HG03575 (cell line): ENCODE data around the gene PGBD5.

Experiments used
- ATAC-seq: cut with Tn5 transposase; IDR thresholded peaks from one replicate; pipeline ENCODE4 v1.9.1; 2021; ENCODE audit not compliant: unreplicated experiment, insufficient number of reproducible peaks, low FRiP score; ENCODE audit errors: extremely low read depth

The PGBD5 gene

GRCh38 chr1:230279583-230279945, 146.6 kb downstream of the PGBD5 start:
- no peak for ATAC-seq

DNA sequence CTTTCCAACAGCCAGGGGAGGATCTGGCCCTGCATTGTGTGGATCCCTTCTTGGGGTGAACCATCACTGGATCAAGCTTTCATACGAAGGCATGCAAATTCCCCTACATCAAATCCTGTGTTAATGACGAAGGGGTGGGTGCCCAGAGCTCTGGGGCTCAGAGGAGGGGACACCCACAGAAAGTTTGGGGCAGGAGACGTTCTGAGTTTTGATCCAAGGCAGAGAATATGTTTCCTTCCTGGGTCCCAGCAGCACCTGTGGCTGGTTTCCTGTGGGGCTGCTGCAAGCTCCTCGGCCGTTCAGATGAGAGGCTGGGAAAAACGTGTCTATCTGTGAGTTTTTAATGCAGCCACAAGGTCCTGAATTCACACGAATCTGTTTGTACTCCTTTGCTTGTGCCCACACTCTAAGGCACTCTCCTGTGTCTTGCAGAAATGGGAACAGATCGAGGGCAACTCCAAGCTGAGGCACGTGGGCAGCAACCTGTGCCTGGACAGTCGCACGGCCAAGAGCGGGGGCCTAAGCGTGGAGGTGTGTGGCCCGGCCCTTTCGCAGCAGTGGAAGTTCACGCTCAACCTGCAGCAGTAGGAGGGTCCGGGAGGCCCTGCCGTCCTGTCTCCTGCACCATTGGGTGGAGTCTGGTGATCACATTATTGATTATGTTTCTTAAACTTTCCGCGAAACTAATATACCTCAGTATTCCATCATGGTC, 147.1 kb downstream of the PGBD5 start:
- no peak for ATAC-seq

GRCh38 chr1:230278376-230278775, 147.8 kb downstream of the PGBD5 start:
- no peak for ATAC-seq

DNA sequence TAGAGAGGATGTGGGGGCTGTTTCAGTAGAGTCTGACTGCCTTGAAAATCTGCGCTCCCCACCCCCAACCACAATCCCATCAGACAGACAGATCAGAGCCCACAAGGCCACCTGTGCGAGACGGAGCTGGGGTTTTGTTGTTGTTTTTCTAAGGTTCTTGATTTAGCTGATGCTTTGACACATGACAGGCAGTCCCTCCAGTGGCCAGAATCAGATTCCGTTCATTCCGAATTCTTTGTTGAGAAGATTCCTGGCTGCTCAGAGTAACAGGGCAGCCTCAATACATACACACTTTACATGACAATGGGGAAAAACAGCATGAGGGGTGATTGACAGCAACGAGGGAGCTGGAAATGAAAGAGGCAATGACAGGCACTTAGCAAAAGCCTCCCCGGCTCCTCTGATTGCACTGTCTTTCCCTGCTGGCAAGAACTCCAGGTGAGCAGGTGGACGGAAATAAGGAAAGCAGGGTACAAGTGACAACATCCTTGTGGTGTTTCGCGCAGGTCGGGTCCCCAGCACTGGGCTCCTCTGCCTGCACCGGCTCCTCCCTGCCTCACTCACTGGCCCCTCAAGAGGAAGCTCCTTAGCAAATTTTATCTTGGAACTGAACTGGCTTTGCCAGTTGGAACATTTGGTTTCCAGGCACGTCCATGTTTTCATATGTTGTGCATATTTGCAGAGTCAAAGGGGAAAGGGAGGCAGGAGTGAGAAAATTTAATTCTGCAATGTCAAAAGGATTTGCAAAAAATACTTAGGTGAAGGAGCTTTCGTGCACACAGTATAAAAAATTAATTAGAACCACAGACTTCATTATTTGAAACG, 148.7 kb downstream of the PGBD5 start:
- no peak for ATAC-seq

- ATAC-seq = no peak
Observed at GRCh38 chr1:230276401-230276800, 149.7 kb downstream of the PGBD5 start.

GRCh38 chr1:230274254-230274653, 151.9 kb downstream of the PGBD5 start:
- no peak for ATAC-seq

- no peak for ATAC-seq
Observed at GRCh38 chr1:230273141-230273710, 152.9 kb downstream of the PGBD5 start.

GRCh38 chr1:230272557-230272956, 153.6 kb downstream of the PGBD5 start:
- no peak for ATAC-seq

- ATAC-seq = no peak
Observed at GRCh38 chr1:230271300-230272035, 154.7 kb downstream of the PGBD5 start.

- peak; percentile 42 for ATAC-seq
Observed at GRCh38 chr1:230270559-230271281, 155.4 kb downstream of the PGBD5 start.

DNA sequence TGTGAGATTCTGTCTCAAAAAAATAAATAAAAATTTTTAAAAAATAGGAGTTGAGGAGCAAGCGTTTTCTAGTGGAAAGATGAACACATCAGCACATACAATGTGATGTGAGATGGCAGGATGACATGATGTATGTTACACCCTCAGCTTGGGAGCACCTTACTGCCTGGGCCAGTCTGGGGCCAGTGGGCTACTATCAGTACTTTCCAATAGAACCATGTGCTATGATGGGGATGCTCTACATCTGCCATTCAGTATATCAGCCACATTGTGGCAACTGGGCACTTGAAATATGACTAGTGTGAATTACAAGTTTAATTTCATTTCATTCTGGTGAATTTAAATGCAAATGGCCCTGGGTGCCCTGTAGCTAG, 156.0 kb downstream of the PGBD5 start:
- no peak for ATAC-seq

- ATAC-seq = no peak
Observed at GRCh38 chr1:230268371-230269170, 157.6 kb downstream of the PGBD5 start.

DNA sequence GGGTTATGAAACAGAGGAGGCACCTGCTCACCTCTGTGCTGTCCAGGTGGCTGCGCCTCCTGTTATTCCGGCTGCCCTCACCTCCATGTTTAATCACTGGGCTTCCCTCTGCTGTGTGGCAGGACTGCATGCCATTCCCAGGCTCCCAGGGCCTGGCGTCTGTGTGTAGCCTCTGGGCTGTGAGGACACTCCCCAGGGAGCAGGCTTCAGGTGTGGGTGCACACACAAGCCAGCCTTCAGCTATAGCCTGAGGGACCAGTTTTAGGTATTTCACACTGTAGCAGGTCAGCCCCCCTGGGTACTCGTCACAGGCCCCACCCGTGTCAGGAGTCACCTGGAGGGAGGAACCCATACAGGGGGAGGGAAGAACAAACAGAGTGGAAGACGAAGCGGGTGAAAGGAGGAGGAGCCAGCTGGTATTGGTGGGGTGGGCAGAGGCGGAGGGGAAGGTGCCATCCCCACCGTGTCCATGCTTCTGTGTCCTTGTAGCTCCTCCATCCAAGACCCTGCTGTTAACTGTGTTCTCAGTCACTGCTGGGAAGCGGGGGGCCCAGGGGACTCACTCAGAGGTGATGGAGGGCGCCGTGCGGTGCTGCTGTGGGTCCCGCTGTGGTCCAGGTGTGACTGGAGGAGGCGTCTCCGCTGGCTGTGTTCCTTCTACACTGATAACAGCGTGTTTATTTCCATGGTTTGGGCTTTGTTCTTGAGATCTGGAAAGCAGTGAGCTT, 158.6 kb downstream of the PGBD5 start:
- no peak for ATAC-seq

GRCh38 chr1:230266456-230266855, 159.7 kb downstream of the PGBD5 start:
- ATAC-seq = no peak

- ATAC-seq = no peak
Observed at GRCh38 chr1:230265200-230266115, 160.7 kb downstream of the PGBD5 start.
